ENCODE measurements around the gene OSBPL3.
A peak's percentile ranks its signal among the peaks of the same experiment; 100 is the strongest.
"Not testable (repeated sequence)": the region's sequence is repeated elsewhere in the genome, so short reads cannot be mapped to it uniquely, and the experiment has no call there.

Gene OSBPL3

DNA sequence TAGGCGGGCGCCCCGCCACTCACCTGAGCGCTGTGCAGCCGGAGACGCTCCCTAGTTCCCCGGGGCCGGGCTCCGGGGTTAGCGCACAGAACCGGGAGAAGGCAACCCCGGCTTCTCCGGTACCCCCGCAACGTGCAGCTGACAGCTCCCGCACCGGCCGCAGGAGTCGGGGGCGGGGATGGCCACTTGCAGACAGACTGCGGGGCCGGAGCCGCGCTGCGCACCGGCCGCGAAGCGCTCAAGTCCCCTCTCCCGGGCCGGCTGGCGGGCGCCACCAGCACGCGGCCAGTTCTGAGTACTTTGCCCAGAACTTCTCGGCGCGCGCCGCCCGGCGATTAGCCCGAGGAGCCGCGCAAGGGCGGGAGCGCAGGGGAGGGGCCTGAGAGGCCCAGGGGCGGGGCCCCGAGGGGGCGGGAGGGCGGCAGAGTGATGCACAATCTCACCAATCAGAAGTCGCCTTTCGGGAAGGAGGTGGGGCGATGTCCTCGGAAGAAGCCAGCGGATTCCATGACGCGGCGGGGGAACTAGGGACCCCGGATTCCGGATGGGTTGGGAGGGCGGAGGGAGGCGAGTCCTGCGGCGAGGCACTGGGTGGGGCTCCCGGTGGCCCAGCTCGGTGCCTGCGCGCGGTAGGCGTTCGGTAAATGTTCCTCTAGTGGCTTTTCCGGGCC is at the start of gene OSBPL3:
OSBPL3 (minus strand) TSS at position 316 of the 671 bp plus-strand sequence. CDS start 87,706 bp downstream, outside the sequence.
- CTCF ChIA-PET: interaction anchor here (0.8 to 7.8 kb wide), 31 partner anchors 10 to 264 kb away, joined by 3 to 69 read pairs (median 7); no protein-coding TSS in a partner anchor
- DNase-seq (ENCODE audit: extremely low spot score): peak; percentile 94
- TF ChIP-seq, protein P1, sequence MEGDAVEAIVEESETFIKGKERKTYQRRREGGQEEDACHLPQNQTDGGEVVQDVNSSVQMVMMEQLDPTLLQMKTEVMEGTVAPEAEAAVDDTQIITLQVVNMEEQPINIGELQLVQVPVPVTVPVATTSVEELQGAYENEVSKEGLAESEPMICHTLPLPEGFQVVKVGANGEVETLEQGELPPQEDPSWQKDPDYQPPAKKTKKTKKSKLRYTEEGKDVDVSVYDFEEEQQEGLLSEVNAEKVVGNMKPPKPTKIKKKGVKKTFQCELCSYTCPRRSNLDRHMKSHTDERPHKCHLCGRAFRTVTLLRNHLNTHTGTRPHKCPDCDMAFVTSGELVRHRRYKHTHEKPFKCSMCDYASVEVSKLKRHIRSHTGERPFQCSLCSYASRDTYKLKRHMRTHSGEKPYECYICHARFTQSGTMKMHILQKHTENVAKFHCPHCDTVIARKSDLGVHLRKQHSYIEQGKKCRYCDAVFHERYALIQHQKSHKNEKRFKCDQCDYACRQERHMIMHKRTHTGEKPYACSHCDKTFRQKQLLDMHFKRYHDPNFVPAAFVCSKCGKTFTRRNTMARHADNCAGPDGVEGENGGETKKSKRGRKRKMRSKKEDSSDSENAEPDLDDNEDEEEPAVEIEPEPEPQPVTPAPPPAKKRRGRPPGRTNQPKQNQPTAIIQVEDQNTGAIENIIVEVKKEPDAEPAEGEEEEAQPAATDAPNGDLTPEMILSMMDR (IDR thresholded peaks at IDR 0.05; ENCODE audit: control extremely low read depth, extremely low read depth, low read depth, missing control alignments): peak; percentile 46
- POLR2A ChIA-PET: interaction anchor here (1.0 to 3.7 kb wide), 6 partner anchors 10 to 160 kb away, joined by 3 to 17 read pairs (median 4); partner anchors contain the start of gene CYCS

- CTCF ChIA-PET: interaction anchor here (0.8 to 2.6 kb wide), 7 partner anchors 9 to 1315 kb away, joined by 3 to 8 read pairs (median 3); no protein-coding TSS in a partner anchor
These were observed 49.1 kb upstream of the OSBPL3 start for GRCh38 chr7:25029075-25029474.

GRCh38 chr7:25028370-25029021 is 48.5 kb upstream of the OSBPL3 start:
- POLR2A ChIA-PET: no interaction called here
- DNase-seq (ENCODE audit: extremely low spot score): no peak
- TF ChIP-seq, protein P1 (IDR thresholded peaks at IDR 0.05; ENCODE audit: control extremely low read depth, extremely low read depth, low read depth, missing control alignments): no peak
- CTCF ChIA-PET: interaction anchor here (1.0 to 2.6 kb wide), 6 partner anchors 9 to 216 kb away, joined by 3 to 8 read pairs (median 3); no protein-coding TSS in a partner anchor

More at GRCh38 chr7:25029075-25029474, 49.1 kb upstream of the OSBPL3 start:
- DNase-seq (ENCODE audit: extremely low spot score): no peak
- TF ChIP-seq, protein P1 (IDR thresholded peaks at IDR 0.05; ENCODE audit: control extremely low read depth, extremely low read depth, low read depth, missing control alignments): no peak
- POLR2A ChIA-PET: no interaction called here

- TF ChIP-seq, protein P1 (IDR thresholded peaks at IDR 0.05; ENCODE audit: control extremely low read depth, extremely low read depth, low read depth, missing control alignments): no peak
- ChIA-PET POLR2A (no interaction called here), CTCF (interaction anchor here (0.9 to 2.0 kb wide), 4 partner anchors 9 to 214 kb away, joined by 3 to 8 read pairs (median 4); no protein-coding TSS in a partner anchor)
- DNase-seq (ENCODE audit: extremely low spot score): no peak
These were observed 46.2 kb upstream of the OSBPL3 start for GRCh38 chr7:25026156-25026555.

DNA sequence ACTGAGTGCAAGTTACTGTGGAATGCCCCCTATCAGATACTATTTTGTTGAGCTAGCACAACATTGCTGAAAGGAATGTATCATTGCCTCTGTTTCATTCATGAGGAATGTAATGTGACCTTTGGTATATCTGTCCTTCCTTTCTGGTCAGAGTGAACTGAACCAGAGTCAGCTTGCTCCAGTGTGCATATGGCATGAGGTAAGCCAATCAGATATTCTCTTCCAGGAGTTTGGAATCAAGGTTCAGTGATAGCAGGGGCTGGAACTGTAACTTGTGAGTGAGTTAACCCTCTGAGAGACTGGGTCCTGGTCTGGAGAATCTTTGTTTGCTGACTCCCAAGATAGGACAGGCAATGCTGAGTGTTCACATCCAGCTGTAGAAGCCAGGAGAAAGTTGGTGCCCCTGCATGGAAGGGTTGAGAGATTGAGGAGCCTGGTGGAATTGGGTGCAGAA is 45.3 kb upstream of the OSBPL3 start:
- ChIA-PET CTCF (interaction anchor here (0.9 to 2.0 kb wide), 3 partner anchors 8 to 213 kb away, joined by 3 to 8 read pairs (median 4); no protein-coding TSS in a partner anchor), POLR2A (no interaction called here)
- DNase-seq (ENCODE audit: extremely low spot score): no peak
- TF ChIP-seq, protein P1 (IDR thresholded peaks at IDR 0.05; ENCODE audit: control extremely low read depth, extremely low read depth, low read depth, missing control alignments): no peak

- ChIA-PET POLR2A (no interaction called here), CTCF (interaction anchor here (1.9 kb wide), 1 partner anchor 13 kb away, joined by 5 read pairs; no protein-coding TSS in a partner anchor)
- TF ChIP-seq, protein P1 (IDR thresholded peaks at IDR 0.05; ENCODE audit: control extremely low read depth, extremely low read depth, low read depth, missing control alignments): no peak
- DNase-seq (ENCODE audit: extremely low spot score): no peak
These were observed 44.1 kb upstream of the OSBPL3 start for GRCh38 chr7:25024066-25024465.

GRCh38 chr7:25017671-25018070 is 37.7 kb upstream of the OSBPL3 start:
- CTCF ChIA-PET: interaction anchor here (1.3 to 1.5 kb wide), 2 partner anchors 8 to 13 kb away, joined by 4 read pairs; no protein-coding TSS in a partner anchor
- DNase-seq (ENCODE audit: extremely low spot score); POLR2A ChIA-PET: not testable (repeated sequence)

Data from GM10248 (cell line).